GM23338 (cell line): ENCODE data around the gene PADI6. TPM values are rescaled to one million over a fixed set of nuclear protein-coding genes. Genes with fewer than 3 reads are reported as not detected.
A peak's percentile ranks its signal among the peaks of the same experiment; 100 is the strongest.

Source experiments
- ATAC-seq: fragments of 200-7000 bp; cut with Tn5 transposase; 3 replicates; pipeline ENCODE4 v1.9.1; 2020
- DNase-seq: peaks from one replicate; pipeline ENCODE4 v3.0.0-alpha.2; 2015; ENCODE audit warnings: low spot score
- H2AFZ ChIP-seq: fragments of 200-600 bp; sonication (generic); 2 replicates; pipeline ENCODE4 v1.8.0; 2016; ENCODE audit warnings: antibody characterized with exemption, mild to moderate bottlenecking, moderate library complexity
- H3F3A ChIP-seq: fragments of 200-600 bp; sonication (generic); replicated peaks from 2 replicates; pipeline ENCODE4 v1.8.0; 2017; ENCODE audit warnings: antibody characterized with exemption, mixed run types, low read depth
- H3K27ac ChIP-seq: fragments of 200-600 bp; sonication (generic); 2 replicates; pipeline ENCODE4 v1.6.1; 2016; ENCODE audit warnings: low read depth
- H3K27me3 ChIP-seq: fragments of 200-600 bp; sonication (generic); 2 replicates; pipeline ENCODE4 v1.8.0; 2016; ENCODE audit warnings: mild to moderate bottlenecking, mixed run types, moderate library complexity; ENCODE audit not compliant: insufficient read depth
- H3K36me3 ChIP-seq: fragments of 200-600 bp; sonication (generic); 2 replicates; pipeline ENCODE4 v1.8.0; 2016; ENCODE audit warnings: mild to moderate bottlenecking; ENCODE audit not compliant: insufficient read depth
- H3K4me1 ChIP-seq: fragments of 200-600 bp; sonication (generic); 2 replicates; pipeline ENCODE4 v1.8.0; 2016; ENCODE audit warnings: mild to moderate bottlenecking, moderate library complexity; ENCODE audit not compliant: insufficient read depth
- H3K4me2 ChIP-seq: fragments of 200-600 bp; sonication (generic); 2 replicates; pipeline ENCODE4 v1.7.1; 2017; ENCODE audit warnings: mixed run types
- H3K4me3 ChIP-seq: fragments of 200-600 bp; sonication (generic); 2 replicates; pipeline ENCODE4 v1.6.1; 2016; ENCODE audit warnings: mixed run types
- H3K79me2 ChIP-seq: fragments of 200-600 bp; sonication (generic); replicated peaks from 2 replicates; pipeline ENCODE4 v1.8.0; 2017; ENCODE audit warnings: mild to moderate bottlenecking; ENCODE audit not compliant: insufficient read depth
- H3K9me2 ChIP-seq: fragments of 200-600 bp; sonication (generic); 2 replicates; pipeline ENCODE4 v1.8.0; 2017; ENCODE audit not compliant: insufficient read depth
- H4K20me1 ChIP-seq: fragments of 200-600 bp; sonication (generic); replicated peaks from 2 replicates; pipeline ENCODE4 v1.8.0; 2017; ENCODE audit warnings: mild to moderate bottlenecking; ENCODE audit not compliant: insufficient read depth
- H3K27ac Mint-ChIP-seq: 2 replicates; pipeline ENCODE4 v1.8.0; 2020; ENCODE audit warnings: inconsistent platforms, mild to moderate bottlenecking, moderate library complexity, mixed read lengths
- H3K27me3 Mint-ChIP-seq: 3 replicates; pipeline ENCODE4 v1.8.0; 2022; ENCODE audit warnings: low read depth, mild to moderate bottlenecking, moderate library complexity, mixed read lengths, inconsistent platforms; ENCODE audit not compliant: insufficient read depth, poor library complexity
- H3K36me3 Mint-ChIP-seq: 3 replicates; pipeline ENCODE4 v1.8.0; 2021; ENCODE audit warnings: low read depth, mild to moderate bottlenecking, inconsistent platforms, moderate library complexity, mixed read lengths
- H3K4me1 Mint-ChIP-seq: 3 replicates; pipeline ENCODE4 v1.8.0; 2020; ENCODE audit warnings: mild to moderate bottlenecking, inconsistent platforms, mixed read lengths
- H3K4me3 Mint-ChIP-seq: 3 replicates; pipeline ENCODE4 v1.8.0; 2021; ENCODE audit warnings: moderate library complexity, mild to moderate bottlenecking, inconsistent platforms, mixed read lengths
- H3K9me3 Mint-ChIP-seq: 3 replicates; pipeline ENCODE4 v1.8.0; 2020; ENCODE audit warnings: moderate library complexity, mild to moderate bottlenecking, inconsistent platforms, mixed read lengths
- CREB1 ChIP-seq: fragments of 250-450 bp; sonication (Bioruptor Pico); IDR thresholded peaks from 2 replicates; pipeline ENCODE4 v1.5.0; 2020; ENCODE audit warnings: low read depth, mild to moderate bottlenecking, moderate library complexity
- EZH2phosphoT487 ChIP-seq: fragments of 200-600 bp; sonication (generic); IDR thresholded peaks from one replicate; pipeline ENCODE4 v1.8.1; 2018; ENCODE audit warnings: antibody characterized with exemption; ENCODE audit not compliant: unreplicated experiment
- JUNB ChIP-seq: IDR thresholded peaks from one replicate; pipeline ENCODE4 v1.6.1; 2016; ENCODE audit warnings: antibody characterized with exemption; ENCODE audit not compliant: unreplicated experiment
- NANOG ChIP-seq: IDR thresholded peaks from 2 replicates; pipeline ENCODE4 v1.6.1; 2016; ENCODE audit warnings: antibody characterized with exemption, borderline replicate concordance
- POLR2AphosphoS5 ChIP-seq: IDR thresholded peaks from 2 replicates; pipeline ENCODE4 v1.6.1; 2016; ENCODE audit warnings: antibody characterized with exemption, low read depth
- REST ChIP-seq: IDR thresholded peaks from one replicate; pipeline ENCODE4 v1.6.1; 2018; ENCODE audit warnings: antibody characterized with exemption; ENCODE audit not compliant: unreplicated experiment
- STAT1 ChIP-seq: IDR thresholded peaks from one replicate; pipeline ENCODE4 v1.6.1; 2016; ENCODE audit warnings: antibody characterized with exemption; ENCODE audit not compliant: unreplicated experiment
- ZNF114 ChIP-seq: fragments of 250-450 bp; sonication (Bioruptor Pico); IDR thresholded peaks from 2 replicates; pipeline ENCODE4 v1.5.0; 2020; ENCODE audit warnings: mild to moderate bottlenecking, moderate library complexity
- polyA plus RNA-seq: library from polyadenylated mRNA; unstranded; fragments of >200 nt; fragmentation: Nextera tagmentation; extraction: Ambion mirVana; gene quantifications from 2 replicates; pipeline ENCODE4 v1.2.1, GENCODE V29; 2016
- total RNA-seq: library from RNA; depleted of rRNA; stranded (reverse); fragments of >200 nt; shearing (Covaris generic); gene quantifications from 2 replicates; pipeline ENCODE4 v1.2.3, GENCODE V29; 2014
- TF ChIP-seq, protein P1 (sequence below), 2 experiments: fragments of 200-600 bp in 1 of 2; sonication (generic) in 1 of 2; conservative IDR thresholded peaks; 2 replicates each; pipeline versions ENCODE4 v1.5.1 to v1.6.1; 2016 to 2017; ENCODE audit warnings: antibody characterized with exemption in 2 of 2, low read depth in 2 of 2, mild to moderate bottlenecking in 2 of 2, moderate library complexity in 1 of 2
- TF ChIP-seq, protein P2 (sequence below): IDR thresholded peaks from 2 replicates; pipeline ENCODE4 v1.6.1; 2016; ENCODE audit warnings: antibody characterized with exemption

Gene PADI6
- total and polyA plus RNA-seq, 2 experiments from 2014 or later: not detected

DNA sequence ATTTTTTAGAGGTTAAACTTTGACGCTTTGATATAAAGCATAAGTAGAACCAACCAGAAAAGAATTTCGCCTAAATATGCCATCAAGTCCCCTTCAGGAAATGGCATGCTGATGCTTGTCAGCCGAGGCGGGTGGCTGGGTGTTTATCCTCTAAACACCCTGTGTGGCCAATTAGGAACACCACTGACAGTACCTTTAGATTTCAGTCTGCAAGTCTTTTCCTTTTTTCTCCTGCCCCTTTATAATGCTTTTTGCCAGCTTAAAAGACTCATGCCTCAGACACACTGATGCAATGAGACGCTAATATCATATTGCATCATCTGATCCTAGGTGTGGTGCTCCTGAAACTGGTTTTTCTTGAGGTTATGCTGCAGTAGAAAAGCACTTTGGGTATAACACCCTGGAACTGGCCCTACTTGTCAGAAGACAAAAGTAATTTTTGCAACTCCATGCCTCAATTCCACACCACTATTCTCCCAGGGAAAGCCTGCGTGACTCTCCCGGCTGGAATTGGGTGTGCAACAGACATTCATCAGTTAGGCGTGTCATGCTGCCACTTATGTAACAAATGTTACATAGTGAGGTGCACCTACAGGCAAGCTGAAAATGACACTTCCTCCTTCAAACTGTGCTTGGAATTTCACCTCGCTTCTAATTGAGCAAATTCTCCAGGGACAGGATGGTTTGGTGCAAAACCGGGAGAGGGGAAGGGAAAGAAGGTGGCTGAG lies 69.4 kb downstream of the PADI6 start:
- DNase-seq (peak; percentile 59), ATAC-seq (no peak)
- peaks cover 29% of the 10 kb centered on the region for H3K27me3 Mint-ChIP-seq

DNA sequence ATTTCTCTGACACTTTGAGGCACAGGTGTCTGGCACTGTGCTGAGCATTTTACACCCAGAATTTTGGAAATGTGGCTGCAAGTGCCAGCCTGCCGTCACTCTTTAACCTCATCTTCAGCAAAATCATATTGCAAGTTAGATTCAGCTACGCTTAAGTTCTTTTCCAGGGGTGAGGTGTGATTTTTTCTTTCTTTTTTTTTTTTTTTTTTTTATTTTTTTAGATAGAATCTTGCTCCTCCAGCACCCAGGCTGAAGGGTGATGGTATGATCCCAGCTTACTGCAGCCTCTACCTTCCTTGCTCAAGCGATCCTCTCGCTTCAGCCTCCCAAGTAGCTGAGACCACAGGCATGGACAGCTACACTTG lies 70.0 kb downstream of the PADI6 start:
- H3K27ac Mint-ChIP-seq: no peak overlapping the region
- Histone ChIP-seq H3K4me1 (peaks cover 30% of the 10 kb centered on the region), H3K9me2 (no peaks in the 10 kb centered on the region), H4K20me1 (no peaks in the 10 kb centered on the region; the same call in 1 of the 2 replicates), H3K79me2 (peaks cover 24% of the 10 kb centered on the region), H3K27ac (peak overlapping the region; percentile 17; the same call in 1 of the 2 replicates), H3K4me3 (no peak overlapping the region), H3F3A (peaks cover 24% of the 10 kb centered on the region; the same call in 1 of the 2 replicates), H3K36me3 (no peaks in the 10 kb centered on the region; the same call in 1 of the 2 replicates), H2AFZ (no peak overlapping the region), H3K27me3 (peaks cover 9% of the 10 kb centered on the region), H3K4me2 (peak overlapping the region; percentile 100)
- H3K4me3 Mint-ChIP-seq: peak overlapping the region; percentile 99; the same call in 2 of the 3 replicates
- no peak for DNase-seq
- peaks cover 24% of the 10 kb centered on the region for H3K27me3 Mint-ChIP-seq
- H3K9me3 Mint-ChIP-seq: peaks cover 5% of the 10 kb centered on the region; the same call in 1 of the 3 replicates
- peaks cover 16% of the 10 kb centered on the region for H3K36me3 Mint-ChIP-seq
- H3K4me1 Mint-ChIP-seq: peaks cover 34% of the 10 kb centered on the region
- ATAC-seq: no peak
- TF ChIP-seq POLR2AphosphoS5 (no peak), JUNB (no peak), ZNF114 (CRISPR knock-in tag) (no peak), EZH2phosphoT487 (no peak), STAT1 (no peak), CREB1 (CRISPR knock-in tag) (no peak)
- TF ChIP-seq, protein P1, sequence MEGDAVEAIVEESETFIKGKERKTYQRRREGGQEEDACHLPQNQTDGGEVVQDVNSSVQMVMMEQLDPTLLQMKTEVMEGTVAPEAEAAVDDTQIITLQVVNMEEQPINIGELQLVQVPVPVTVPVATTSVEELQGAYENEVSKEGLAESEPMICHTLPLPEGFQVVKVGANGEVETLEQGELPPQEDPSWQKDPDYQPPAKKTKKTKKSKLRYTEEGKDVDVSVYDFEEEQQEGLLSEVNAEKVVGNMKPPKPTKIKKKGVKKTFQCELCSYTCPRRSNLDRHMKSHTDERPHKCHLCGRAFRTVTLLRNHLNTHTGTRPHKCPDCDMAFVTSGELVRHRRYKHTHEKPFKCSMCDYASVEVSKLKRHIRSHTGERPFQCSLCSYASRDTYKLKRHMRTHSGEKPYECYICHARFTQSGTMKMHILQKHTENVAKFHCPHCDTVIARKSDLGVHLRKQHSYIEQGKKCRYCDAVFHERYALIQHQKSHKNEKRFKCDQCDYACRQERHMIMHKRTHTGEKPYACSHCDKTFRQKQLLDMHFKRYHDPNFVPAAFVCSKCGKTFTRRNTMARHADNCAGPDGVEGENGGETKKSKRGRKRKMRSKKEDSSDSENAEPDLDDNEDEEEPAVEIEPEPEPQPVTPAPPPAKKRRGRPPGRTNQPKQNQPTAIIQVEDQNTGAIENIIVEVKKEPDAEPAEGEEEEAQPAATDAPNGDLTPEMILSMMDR (conservative IDR thresholded peaks at IDR 0.05; ENCODE audit: low read depth in 2 of 2): no peak
- TF ChIP-seq, protein P2, sequence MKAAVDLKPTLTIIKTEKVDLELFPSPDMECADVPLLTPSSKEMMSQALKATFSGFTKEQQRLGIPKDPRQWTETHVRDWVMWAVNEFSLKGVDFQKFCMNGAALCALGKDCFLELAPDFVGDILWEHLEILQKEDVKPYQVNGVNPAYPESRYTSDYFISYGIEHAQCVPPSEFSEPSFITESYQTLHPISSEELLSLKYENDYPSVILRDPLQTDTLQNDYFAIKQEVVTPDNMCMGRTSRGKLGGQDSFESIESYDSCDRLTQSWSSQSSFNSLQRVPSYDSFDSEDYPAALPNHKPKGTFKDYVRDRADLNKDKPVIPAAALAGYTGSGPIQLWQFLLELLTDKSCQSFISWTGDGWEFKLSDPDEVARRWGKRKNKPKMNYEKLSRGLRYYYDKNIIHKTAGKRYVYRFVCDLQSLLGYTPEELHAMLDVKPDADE: no peak

More for the DNA sequence above, 69.4 kb downstream of the PADI6 start:
- Mint-ChIP-seq H3K36me3 (peaks cover 21% of the 10 kb centered on the region), H3K4me3 (peak overlapping the region; percentile 99), H3K4me1 (peaks cover 37% of the 10 kb centered on the region), H3K9me3 (peaks cover 5% of the 10 kb centered on the region; the same call in 1 of the 3 replicates), H3K27ac (peak overlapping the region; percentile 42; the same call in 1 of the 2 replicates)
- peaks cover 30% of the 10 kb centered on the region for H3K79me2 ChIP-seq
- no peak overlapping the region for H2AFZ ChIP-seq
- peaks cover 34% of the 10 kb centered on the region for H3K4me1 ChIP-seq
- no peaks in the 10 kb centered on the region; the same call in 1 of the 2 replicates for H3K36me3 ChIP-seq
- no peak for TF ChIP-seq CREB1 (CRISPR knock-in tag)
- no peak for TF ChIP-seq ZNF114 (CRISPR knock-in tag)
- TF ChIP-seq REST: no peak
- no peak for TF ChIP-seq JUNB
- no peak for TF ChIP-seq POLR2AphosphoS5
- TF ChIP-seq EZH2phosphoT487: no peak
- TF ChIP-seq NANOG: no peak
- H3K4me2 ChIP-seq: peak overlapping the region; percentile 100
- peaks cover 9% of the 10 kb centered on the region for H3K27me3 ChIP-seq
- H3K4me3 ChIP-seq: peak overlapping the region; percentile 86
- peaks cover 5% of the 10 kb centered on the region; the same call in 1 of the 2 replicates for H4K20me1 ChIP-seq
- H3K27ac ChIP-seq: peak overlapping the region; percentile 23; the same call in 1 of the 2 replicates
- H3K9me2 ChIP-seq: no peaks in the 10 kb centered on the region
- peaks cover 30% of the 10 kb centered on the region for H3F3A ChIP-seq
